ENCODE data around the gene LDAF1.
A peak's percentile ranks its signal among the peaks of the same experiment; 100 is the strongest.

Gene LDAF1

GRCh38 chr16:21218153-21218552 is 59.7 kb downstream of the LDAF1 start:
- H3K27ac ChIP-seq: no peak overlapping the region
- no peak for TF ChIP-seq CTCF (conservative IDR thresholded peaks at IDR 0.05)

- TF ChIP-seq CTCF (conservative IDR thresholded peaks at IDR 0.05): no peak
- no peak overlapping the region for H3K27ac ChIP-seq
These were observed 61.1 kb downstream of the LDAF1 start for GRCh38 chr16:21219551-21219950.

- TF ChIP-seq CTCF (conservative IDR thresholded peaks at IDR 0.05): no peak
These were observed 64.2 kb downstream of the LDAF1 start for GRCh38 chr16:21222495-21223337.

GRCh38 chr16:21223787-21224186 is 65.3 kb downstream of the LDAF1 start:
- peak overlapping the region; percentile 91 for H3K27ac ChIP-seq

More at GRCh38 chr16:21222495-21223337, 64.2 kb downstream of the LDAF1 start:
- peak overlapping the region; percentile 91 for H3K27ac ChIP-seq

GRCh38 chr16:21224800-21225199 is 66.3 kb downstream of the LDAF1 start:
- no peak for TF ChIP-seq CTCF (conservative IDR thresholded peaks at IDR 0.05)

More at GRCh38 chr16:21223787-21224186, 65.3 kb downstream of the LDAF1 start:
- TF ChIP-seq CTCF (conservative IDR thresholded peaks at IDR 0.05): no peak

GRCh38 chr16:21226749-21227148 is 68.3 kb downstream of the LDAF1 start:
- no peak overlapping the region for H3K27ac ChIP-seq
- TF ChIP-seq CTCF (conservative IDR thresholded peaks at IDR 0.05): no peak

More at GRCh38 chr16:21224800-21225199, 66.3 kb downstream of the LDAF1 start:
- no peak overlapping the region for H3K27ac ChIP-seq

GRCh38 chr16:21227866-21228265 is 69.4 kb downstream of the LDAF1 start:
- H3K27ac ChIP-seq: no peak overlapping the region
- TF ChIP-seq CTCF (conservative IDR thresholded peaks at IDR 0.05): no peak
